NCI-H2171 (cell line): ENCODE data around the gene WFS1.

Experiments used
- DNase-seq: peaks from one replicate; lab custom pipeline; 2025; lab: John Stamatoyannopoulos, UW

Gene WFS1

DNA sequence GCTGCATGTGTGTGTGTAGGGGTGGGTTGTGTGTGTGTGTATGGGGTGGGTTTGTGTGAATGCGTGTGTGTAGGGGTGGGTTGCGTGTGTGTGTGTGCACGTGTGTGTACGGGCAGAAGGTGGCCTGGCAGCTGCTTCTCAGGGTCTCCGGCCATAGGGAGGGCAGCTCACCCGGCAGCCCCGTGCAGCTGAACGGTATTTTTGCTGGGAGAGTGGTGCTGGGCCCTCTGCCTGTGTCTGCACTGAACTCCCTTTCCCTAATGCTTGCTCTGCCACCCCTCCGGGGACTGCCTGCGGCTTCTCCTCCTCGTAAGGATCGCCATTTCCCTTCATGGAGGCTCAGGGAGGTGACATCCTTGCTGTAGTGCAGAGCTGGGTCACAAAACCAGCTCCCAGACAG, 30.2 kb downstream of the WFS1 start:
- no peak for DNase-seq

DNA sequence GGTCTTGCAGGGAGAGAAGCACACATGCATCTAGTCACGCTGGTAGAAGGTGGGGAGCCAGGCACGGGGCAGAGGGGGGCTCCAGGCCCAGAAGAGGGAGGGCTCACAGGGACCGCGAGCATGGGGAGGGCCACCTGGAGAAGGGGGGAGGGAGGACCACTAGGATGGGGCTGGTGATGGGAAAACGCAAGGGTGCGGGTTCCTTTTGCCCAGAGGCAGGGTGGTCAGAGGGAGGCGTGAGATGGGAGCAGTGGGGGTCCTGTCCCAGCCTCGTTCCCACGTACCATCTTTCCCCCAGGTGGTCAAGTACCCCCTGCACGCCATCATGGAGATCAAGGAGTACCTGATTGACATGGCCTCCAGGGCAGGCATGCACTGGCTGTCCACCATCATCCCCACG, 30.7 kb downstream of the WFS1 start:
- no peak for DNase-seq

DNA sequence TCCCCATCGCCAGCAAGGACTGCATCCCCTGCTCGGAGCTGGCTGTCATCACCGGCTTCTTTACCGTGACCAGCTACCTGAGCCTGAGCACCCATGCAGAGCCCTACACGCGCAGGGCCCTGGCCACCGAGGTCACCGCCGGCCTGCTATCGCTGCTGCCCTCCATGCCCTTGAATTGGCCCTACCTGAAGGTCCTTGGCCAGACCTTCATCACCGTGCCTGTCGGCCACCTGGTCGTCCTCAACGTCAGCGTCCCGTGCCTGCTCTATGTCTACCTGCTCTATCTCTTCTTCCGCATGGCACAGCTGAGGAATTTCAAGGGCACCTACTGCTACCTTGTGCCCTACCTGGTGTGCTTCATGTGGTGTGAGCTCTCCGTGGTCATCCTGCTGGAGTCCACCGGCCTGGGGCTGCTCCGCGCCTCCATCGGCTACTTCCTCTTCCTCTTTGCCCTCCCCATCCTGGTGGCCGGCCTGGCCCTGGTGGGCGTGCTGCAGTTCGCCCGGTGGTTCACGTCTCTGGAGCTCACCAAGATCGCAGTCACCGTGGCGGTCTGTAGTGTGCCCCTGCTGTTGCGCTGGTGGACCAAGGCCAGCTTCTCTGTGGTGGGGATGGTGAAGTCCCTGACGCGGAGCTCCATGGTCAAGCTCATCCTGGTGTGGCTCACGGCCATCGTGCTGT, 31.5 kb downstream of the WFS1 start:
- no peak for DNase-seq

DNA sequence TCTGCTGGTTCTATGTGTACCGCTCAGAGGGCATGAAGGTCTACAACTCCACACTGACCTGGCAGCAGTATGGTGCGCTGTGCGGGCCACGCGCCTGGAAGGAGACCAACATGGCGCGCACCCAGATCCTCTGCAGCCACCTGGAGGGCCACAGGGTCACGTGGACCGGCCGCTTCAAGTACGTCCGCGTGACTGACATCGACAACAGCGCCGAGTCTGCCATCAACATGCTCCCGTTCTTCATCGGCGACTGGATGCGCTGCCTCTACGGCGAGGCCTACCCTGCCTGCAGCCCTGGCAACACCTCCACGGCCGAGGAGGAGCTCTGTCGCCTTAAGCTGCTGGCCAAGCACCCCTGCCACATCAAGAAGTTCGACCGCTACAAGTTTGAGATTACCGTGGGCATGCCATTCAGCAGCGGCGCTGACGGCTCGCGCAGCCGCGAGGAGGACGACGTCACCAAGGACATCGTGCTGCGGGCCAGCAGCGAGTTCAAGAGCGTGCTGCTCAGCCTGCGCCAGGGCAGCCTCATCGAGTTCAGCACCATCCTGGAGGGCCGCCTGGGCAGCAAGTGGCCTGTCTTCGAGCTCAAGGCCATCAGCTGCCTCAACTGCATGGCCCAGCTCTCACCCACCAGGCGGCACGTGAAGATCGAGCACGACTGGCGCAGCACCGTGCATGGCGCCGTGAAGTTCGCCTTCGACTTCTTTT, 32.2 kb downstream of the WFS1 start:
- no peak for DNase-seq

DNA sequence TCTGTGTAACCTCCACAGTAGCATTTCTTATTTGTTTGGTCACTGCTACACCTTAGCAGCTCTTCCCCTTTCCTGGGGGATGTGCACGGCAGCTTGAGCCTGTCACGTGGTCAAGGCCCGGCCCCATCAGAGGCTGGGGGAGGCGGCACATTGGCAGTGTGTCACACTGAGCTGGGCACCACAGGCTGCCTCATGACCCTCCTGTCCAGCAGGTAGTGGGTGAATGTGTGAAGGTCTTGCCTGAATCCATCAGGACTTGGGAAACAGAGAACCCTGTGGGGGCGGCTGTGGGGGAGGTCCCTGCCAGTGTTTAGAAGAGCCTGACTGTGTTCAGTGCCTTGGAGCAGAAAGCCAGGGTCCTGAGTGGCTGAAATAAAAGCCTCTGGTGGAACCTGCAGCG, 33.2 kb downstream of the WFS1 start:
- no peak for DNase-seq

DNA sequence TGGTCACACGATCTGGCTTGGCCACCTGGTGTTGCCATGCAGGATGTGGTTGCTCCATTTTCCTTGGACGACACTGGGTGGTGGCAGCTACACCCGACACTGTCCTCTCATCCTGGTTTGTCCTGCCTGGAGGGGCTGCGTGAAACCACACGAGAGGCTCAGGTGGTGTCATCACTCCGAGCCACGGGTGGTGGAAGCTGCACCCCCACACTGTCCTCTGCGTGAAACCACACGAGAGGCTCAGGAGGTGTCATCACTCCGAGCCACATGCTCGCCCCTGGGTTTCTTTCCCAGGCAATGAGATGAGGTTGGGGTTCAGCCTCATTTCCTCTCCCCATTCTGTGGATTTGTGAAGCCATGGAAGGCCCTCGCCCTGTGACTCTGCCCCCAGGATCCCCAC, 34.3 kb downstream of the WFS1 start:
- DNase-seq = no peak

DNA sequence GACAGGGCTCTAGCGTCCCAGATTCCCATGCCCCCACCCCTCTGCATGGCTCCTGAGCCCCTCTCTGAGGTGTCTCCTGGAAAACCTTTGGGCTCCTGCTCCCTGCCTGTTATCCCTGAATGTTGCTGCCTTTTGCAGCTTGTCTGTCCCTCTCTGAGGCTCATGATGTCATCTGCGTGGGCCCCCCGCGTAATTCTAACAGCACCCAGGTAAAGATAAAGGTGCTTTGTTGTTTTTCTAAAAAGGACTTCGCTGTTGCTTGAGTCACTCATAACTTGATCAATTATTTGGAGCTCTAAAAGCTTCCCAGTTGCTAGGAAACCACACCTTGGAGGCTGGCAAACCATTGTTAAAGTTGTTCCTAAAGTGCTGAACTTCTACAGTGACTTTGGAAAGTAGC, 36.6 kb downstream of the WFS1 start:
- DNase-seq = no peak

DNA sequence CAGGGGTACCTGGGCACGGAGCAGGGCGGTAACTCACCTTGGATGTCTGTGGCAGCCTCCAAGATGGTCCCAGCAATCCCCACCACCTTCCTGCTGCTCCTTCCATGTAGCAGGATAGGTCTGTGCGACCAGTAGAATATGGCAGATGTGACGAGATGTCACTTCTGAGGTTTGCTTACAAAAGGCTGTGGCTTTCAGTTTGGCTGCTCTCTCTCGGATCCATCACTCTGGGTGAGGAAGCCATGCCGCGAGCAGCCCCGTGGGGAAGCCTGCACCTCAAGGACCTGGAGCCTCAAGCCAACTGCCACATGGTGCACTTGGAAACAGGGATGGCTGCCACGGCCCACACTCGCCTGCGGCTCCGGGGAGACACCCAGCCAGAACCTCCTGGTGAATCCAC, 37.6 kb downstream of the WFS1 start:
- no peak for DNase-seq

DNA sequence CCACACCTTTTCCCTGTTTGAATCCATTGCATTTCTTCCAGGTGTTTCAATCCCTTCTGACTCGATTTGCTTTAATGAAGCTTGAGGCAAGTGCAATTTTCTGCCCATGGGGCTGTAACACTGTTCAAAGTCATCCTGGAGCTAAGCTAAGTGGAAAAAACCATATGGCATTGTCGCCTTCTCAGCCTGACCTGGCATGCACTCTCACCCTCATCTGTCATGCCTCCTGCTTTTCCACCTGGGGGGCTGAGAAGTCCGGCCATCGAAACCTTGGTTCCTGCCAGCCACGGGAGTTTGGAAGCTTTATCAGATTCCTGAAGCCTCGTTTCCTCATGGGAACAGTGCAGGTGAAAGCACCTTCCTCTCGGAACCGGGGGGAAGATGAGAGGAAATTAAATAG, 38.2 kb downstream of the WFS1 start:
- peak; percentile 3 for DNase-seq

DNA sequence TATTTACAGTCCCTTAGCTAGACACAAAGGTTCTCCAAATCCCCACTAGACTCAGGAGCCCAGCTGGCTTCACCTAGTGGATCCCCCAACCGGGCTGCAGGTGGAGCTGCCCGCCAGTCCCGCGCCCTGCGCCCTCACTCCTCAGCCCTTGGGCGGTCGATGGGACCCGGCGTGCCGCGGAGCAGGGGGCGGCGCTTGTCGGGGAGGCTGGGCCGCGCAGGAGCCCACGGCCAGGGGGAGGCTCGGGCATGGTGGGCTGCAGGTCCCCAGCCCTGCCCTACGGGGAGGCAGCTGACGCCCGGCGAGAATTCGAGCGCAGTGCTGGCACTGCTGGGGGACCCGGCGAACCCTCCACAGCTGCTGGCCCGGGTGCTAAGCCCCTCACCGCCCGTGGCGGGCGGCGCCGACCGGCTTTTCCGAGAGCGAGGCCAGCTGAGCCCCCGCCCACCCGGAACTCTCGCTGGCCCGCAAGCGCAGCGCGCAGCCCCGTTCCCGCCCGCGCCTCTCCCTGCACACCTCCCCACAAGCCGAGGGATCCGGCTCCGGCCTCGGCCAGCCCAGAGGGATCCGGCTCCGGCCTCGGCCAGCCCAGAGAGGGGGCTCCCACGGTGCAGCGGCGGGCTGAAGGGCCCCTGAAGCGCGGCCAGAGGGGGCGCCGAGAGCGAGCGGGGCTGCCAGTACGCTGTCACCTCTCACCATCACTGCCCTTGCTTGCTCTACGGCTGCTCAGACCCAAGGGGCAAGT, 39.4 kb downstream of the WFS1 start:
- peak; percentile 37 for DNase-seq

DNA sequence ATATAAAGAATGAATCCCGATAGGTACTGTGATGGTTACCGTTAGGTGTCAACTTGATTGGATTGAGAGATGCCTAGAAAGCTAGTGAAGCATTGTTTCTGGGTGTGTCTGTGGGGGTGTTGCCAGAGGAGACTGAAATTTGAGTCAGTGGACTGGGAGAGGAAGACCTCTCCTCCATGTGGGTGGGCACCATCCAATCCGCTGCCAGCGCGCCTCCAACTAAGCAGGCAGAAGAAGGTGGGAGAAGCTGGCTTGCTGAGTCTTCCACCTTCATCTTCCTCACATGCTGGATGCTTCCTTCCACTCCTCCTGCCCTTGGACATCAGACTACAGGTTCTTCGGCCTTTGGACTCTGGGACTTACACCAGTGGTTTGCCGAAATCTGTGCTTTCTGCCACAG, 40.1 kb downstream of the WFS1 start:
- DNase-seq = no peak

DNA sequence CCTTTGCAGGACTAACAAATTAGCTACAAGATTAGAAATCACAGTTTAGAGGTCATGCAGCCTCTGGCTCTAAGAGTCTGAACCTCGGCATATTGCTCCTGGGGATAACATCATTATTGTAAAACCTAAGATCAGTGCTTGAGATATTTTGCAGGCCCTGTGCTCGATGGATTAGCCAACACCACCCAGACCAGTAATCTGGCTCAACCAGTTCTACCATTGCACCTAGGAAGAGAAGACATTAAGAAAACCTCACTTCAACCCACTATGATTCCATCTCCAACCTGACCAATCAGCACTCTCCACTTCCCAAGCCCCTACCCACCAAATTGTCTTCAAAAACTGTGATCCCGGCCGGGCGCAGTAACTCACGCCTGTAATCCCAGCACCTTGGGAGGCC, 43.6 kb downstream of the WFS1 start:
- no peak for DNase-seq

DNA sequence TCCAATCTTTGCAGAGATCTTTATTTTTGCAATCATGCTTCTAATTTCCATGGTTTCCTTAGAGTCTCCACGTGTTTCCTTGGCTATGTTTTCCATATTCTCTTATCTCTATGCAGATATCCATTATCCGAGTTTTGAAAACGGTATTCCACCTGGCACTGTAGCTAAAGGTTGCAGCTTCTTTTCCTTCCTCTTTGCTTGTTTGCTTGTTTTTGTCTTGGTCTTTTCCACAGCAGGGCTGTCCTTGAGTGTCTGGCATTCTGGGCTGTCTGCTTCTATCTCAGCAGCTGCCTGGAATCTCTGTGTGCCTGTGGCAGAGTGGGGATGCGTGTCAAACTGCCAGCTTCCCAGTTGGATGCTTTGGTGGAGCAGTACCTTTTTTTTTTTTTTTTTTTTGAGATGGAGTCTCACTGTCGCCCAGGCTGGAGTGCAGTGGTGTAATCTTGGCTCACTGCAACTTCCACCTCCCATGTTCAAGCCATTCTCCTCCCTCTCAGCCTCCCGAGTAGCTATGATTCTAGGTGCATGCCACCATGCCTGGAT, 46.9 kb downstream of the WFS1 start:
- no peak for DNase-seq

DNA sequence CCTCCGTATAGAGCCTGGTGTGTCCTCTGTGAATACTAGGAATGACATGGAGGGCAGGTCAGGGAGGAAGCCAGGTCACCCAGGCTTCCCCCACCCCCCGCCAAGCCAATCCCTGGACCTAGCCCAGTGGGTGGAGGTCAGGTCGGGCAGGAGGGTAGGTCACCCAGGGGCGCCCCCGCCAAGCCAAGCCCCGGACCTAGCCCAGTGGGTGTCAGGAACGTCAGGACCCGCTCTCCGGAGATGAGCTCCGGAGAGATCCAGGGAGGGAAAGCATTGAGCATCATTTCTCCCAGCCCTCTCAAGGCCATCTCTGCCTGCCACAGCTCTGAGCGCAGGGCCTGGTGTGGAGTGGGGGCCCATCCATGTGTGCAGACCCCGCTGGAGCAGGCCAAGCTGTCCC, 48.6 kb downstream of the WFS1 start:
- no peak for DNase-seq

DNA sequence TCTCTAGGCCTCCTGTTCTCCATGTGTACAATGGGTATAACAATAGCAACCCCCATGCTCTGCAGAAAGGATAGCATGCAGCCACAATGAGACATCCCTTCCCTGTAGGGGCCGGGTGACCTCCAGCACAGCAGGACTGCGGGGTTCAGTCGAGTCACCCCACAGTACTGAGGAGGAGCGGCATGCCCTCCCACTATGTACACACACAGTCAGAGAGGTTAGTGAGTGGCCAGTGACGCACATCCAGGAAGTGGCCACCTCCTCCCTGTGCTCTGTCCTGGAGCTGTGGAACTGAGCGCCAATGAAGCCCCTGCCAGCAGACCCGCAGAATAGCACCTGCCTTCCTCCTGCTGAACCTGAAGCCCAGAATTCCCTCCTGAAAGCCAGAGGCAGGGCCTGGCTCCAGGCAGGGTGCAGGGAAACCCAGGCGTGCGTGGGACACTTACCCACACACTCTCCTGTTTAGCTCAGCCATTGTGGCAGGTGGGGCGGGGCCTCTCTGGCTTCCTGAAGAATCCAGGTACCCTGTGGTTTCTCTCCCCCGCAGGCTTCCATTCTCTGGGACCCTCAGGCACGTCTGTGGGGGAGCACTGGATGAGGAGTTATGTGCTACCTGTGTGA, 50.0 kb downstream of the WFS1 start:
- no peak for DNase-seq

DNA sequence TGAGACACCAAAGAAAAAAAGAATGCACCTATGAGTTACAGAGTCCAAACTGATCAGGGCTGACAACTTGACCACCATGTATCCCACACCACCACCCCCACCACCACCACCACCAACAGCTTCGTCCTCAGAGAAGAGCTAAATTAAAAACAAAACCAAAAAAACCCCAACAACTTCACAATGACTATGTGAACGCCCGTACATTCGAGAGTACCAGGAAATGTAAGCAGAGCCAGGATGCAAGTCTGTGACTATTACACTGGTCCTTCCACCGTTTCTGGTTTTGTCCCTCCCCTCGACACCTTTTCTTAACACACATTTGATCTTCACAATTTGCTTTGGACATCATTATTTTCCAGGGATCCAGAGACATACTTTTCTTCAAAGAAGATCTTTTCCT, 51.0 kb downstream of the WFS1 start:
- no peak for DNase-seq

DNA sequence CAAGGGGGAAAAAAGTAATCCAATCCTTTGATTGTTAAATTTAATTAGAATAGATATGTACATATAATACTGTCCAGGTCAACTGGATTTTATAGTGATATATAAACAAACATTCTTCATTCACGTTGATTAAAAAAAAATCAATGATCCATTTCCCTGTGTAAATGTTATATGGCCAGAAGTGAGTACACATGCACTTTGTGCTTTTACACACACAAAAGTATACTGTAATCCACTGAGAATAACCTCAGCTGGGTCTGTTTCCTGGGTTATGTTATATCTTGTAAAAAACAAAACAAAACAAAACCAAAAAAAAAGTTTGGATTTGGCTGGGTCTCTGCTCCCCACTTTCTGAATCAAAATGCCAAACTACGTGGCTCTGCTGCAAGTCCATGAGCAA, 51.7 kb downstream of the WFS1 start:
- DNase-seq = no peak

DNA sequence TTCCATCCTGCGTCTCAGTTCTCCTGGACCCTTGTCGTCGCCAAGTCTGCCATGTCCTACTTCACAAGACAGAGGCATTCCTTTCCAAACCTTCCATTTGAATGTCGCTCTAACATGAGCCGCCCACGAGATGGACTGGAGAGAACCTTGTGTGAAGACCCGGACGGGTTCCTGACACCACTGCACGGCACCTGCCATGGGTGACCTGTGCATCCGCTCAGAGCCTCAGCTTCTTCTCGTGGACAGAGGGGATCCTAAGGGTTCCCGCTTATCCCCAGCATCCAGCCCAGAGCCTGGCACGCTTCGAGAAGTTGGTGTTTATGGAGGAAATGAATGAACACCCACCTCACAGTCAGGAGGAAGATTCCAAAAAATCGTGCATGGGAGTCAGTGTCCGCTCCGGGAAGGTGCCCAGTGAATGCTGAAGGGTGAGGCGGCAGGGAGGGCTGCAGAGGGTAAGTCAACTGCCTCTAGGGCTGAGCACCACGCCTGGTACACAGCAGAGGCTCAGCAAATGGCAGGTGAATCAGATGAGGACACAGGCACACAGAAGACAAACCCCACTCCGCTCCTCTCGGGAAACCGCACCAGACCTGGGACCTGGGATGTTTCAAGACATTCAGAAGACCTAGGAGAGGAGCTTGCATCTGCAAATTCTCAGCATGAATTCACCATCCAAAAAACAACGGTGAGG, 52.6 kb downstream of the WFS1 start:
- no peak for DNase-seq

DNA sequence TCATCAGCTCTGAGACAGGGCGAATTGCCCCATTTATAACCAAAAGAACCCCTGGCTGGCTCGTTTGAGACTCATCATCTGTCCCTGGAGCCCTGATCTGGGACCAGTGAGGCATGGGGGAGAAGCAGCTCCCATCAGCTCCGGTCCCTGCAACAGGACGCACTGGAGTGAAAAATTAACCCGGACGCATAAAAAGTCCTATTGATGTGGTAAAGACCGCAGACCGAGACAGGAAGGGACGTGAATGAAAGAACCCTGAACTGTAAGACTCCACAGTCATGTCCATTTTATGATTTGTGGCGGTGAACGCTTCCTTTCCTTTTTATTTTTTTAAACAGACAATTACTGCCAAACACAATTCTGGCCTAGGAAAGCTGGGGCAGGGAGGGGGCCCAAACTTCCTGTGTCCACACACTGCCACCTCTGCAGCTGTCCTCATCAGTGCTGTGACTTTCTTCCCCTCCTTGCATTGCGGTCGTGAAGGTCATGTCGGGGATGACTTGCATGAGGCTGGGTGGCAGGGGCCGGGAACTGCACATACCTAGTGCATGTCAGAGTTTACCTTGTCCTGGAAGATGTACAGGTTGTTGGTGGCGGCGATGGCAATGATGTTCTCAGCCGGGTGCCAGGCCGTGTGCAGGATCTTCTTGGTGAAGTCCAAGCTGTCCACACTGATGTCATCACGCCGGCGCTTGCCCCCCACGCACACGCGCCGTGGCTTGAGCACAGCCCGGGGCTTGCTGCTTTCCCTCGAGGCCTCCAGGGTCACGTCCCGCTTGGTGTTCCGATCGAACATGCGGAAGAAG, 53.3 kb downstream of the WFS1 start:
- DNase-seq = no peak

DNA sequence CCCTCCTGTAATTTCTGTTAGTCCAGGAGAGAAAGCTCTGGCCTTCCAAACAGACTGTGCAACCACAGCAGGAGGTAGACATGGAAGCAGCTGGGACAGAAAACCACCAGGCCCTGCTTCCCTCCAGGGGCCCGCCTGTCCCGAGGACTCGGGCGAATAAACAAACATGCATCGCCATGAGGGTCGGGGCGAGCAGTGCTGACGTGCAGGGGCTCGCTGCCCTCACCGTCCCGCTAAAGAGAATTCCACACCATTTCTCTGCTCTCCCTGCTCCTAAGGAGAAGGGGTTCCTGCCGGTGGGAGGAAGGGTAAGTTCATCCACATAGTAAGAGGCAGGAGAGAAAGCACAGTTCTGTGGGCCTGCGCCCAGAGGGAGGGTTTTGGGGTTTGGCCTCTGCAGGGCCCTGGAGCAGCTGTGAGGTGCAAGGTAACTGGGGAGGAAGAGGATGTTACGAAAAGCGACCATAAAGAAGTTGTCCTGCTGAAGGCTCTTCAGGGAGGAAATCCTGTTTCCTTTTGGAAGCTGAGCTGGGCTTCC, 54.9 kb downstream of the WFS1 start:
- DNase-seq = no peak
